Measurements from ENCODE around the gene GTSE1.

GTSE1 gene

DNA sequence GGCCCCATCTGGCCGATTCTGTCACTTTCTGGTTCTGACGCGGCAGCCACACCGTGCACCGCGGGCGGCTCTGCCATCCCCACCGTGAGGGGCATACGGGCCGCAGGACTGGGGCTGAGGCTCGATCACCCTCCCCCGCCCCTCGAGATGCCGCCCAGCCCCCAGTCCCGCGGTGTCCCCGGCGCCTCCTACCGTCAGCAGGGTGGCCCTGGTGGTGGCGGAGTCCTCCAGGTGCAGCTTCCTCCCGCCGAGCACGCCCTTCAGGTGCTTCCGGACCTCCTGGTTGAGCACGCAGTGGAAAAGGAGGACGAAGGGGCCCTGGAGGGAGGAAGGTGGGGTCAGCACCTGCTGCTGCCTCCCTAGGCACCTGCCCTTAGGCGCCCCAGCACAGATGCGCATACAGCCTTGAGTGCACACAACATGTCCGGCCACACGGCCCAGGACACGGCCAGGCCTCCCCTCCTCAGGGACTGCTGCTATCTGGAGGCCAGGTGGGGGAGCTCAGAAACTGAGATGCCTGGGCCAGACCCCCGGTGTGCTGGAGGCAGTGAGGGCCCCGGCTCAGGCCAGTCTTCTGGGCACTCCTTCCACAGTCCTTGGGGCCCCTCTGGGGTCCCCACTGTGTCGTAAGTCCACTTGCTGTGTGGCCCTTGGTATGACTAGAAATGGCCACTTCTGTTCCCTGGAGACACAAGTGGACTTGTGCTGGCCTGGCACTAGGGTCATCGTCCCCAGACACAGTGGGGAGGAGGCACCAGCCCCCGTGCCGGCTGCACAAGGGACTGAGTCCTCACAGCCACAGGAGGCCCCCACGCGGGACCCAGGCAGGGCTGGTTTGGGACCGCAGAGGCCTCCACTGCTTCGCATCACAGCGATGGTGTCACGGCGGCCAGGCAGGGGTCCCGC, 70.4 kb downstream of the GTSE1 start:
- DNase-seq (ENCODE audit: low read depth) = no peak

DNA sequence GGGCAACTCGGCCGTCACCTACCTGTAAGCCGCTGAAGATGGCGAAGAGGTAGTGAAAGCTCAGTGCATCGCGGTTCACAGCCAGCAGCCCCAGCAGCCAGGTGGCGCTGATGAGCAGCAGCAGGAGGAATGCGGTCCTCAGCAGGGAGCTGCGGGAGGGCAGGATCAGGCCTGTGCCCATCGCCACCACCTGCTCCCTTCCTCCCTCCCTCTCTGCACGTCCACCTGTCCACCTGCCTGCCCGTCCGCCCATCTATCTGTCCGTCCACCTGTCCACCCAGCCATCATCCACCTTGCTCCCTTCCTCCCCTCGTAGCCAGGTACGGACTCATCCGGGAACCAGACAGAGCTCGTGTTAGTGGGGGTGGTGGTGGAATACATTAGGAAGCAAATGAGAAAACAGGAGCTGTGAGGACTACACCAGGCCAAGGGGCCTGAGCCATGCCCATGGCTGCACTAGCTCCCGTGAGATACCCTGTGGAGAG, 71.1 kb downstream of the GTSE1 start:
- DNase-seq (ENCODE audit: low read depth) = peak; percentile 41

DNA sequence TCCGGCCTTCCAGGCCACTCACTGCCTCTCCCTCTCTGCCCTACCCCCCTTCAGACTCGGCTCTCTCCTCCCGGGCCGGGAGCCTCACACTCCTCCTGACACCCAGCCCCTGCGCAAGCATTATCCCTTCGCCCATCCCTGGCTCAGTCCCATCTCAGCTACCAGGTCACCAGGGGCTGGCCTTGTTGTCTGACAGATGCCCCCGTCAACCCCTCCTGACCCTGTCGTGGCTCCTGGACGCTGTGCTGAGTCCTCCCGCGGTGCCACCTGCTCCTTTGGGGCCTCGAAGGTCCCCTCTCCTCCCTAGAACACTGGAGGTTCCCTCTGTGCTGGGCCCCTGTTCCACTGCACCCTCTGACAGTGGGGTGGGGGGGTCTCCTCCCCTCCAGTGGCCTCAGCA, 71.8 kb downstream of the GTSE1 start:
- DNase-seq (ENCODE audit: low read depth) = no peak

DNA sequence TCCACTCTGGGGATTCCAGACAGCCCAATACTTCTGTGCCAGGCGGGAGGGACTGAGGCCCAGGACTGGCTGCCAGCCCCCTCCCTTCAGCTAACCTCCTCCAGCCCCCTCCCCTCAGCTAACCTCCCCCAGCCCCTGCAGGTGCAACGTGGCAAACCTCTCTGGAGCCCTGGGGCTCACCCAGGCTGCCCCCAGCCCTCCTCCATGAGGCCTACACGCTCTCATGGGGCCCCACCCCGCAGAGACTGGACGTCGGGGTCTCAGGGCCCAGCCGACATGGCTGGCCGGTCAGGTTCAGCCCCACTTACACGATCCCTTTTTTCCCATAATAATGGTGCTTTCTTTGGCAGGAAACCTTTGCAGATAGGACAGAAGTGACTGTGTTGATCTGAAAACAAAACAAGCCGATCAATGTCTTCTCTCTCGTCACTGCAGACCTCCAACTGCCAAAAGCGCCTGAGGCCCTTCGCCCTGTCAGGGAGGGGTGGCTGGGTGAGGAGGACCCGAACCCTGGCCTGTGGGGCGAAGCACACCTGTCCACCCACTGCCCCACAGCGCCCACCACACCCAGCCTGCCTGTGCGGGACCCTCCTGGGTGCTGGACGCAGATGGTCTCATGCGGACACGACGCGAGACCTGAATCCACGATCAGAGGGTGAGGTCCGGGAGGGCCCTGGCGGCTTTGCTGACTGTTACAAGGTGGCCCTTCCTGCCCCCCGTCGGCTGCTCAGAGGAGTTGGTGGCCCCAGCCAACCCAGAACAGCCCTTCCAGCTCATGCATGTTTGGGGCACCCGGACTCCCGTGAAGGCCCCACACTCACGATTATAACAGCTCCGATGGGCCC, 72.4 kb downstream of the GTSE1 start:
- no peak for DNase-seq (ENCODE audit: low read depth)

GRCh38 chr22:46369716-46370583, 73.3 kb downstream of the GTSE1 start:
- DNase-seq (ENCODE audit: low read depth) = no peak

DNA sequence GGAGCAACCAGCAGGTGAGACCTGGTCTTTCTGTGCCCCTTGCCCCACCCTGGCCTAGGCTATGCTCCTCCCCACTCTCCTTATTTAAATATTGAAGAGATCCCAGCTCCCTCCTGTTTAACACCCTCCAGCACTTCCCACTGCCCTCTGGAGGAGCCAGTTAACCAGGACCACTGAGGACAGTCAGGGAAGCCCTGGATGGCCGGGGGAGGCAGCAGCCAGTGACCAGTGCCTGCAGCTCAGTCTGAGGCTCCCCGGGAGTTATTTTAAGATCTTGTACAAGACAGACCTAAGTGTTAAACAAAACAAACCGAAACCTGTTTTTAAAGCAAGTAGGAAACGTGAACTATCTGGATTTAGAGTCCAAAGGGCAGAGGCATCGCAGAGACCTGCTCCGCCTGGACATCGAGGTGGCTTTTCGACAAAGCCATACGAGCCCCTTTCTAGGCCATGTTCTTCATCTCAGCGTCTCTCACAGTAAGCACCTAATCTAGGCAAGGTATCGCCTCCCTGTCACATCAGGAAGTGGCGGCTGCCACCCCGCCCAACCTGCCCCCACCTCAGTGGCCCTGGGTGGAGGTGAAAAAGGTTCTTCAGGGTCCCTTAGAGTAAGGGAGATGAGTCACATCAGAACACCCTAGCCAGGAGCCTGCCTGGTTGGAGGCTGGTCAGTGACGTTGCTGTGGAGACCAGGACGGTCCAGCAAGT, 74.1 kb downstream of the GTSE1 start:
- peak; percentile 15 for DNase-seq (ENCODE audit: low read depth)

DNA sequence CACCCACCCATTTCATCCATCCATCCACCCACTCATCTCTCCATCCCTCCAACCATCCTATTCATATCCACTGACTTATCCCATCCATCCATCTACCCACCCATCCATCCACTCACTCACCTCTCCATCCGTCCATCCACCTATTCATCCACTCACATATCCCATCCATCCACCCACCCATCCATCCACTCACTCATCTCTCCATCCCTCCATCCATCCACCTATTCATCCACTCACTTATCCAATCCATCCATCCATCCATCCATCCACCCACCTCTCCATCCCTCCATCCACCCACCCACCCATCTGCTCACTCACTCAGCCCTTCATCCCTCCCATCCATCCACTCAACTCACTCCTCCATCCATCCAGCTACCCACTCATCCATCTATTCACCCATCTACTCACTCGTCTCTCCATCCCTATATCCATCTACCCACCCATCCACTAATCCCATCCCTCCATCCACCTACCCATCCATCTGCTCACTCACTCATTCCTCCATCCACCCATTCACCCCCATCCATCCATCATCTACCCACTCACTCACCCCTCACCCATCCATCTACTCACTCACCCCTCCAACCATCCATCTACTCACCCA, 75.1 kb downstream of the GTSE1 start:
- no peak for DNase-seq (ENCODE audit: low read depth)

DNA sequence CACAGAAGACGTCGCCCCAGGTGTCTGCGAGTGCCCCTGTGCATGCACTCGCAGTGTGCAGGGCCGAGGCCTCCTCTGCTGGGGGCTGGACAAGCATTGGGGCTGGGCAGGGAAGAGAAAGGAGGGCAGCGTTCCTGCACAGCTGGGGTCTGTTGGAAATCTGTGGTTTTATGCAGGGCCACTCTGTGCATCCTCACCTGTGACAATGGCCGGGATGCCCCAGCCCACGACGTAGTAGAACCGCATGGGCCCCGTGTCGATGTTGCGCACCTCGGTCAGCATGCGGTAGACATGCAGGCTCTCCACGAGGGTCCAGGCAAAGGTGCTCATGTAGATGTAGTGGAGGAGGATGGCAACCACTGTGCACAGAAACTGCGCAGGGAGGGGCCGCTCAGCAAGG, 76.0 kb downstream of the GTSE1 start:
- DNase-seq (ENCODE audit: low read depth) = no peak

- no peak for DNase-seq (ENCODE audit: low read depth)
Observed at GRCh38 chr22:46373159-46373558, 76.5 kb downstream of the GTSE1 start.

GRCh38 chr22:46373921-46374662, 77.4 kb downstream of the GTSE1 start:
- no peak for DNase-seq (ENCODE audit: low read depth)

DNA sequence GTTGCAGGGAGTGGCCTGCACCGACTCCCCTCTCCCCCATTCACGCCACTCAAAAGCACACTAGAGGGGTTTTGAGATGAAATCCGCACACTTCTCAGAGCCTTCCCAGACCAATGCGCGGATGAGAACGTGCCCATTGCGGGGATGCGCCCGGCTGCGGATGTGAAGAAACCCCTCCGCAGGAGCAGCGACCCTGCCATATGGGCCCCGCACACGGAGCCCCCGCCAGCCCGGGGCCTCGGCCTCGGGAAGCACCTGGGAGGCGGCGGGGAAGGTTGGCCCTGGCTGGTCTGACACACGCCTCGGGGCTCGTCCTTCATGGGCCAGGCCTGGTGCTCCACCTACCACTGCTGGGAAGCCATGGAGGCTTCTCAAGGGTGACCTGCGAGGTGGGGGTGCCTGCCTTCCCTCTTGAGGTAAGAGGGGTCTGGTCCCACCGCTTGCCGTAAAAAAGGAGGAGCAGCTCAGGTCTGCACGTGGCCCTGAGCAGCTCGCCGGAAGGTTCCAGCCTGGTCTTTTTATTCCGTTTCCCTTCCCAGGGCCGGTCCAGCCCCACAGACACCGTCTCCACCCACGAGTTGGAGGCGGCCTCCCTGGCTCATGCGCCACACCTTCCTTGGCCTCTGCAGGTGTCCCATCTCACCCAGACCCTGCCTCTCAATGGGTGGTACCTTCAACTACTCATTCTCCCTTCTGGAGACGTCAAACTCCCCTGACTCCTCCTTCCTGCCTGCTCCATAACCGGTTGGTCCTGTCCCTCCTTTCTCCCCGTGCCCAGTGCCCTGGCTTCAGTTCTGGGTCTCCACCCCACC, 78.2 kb downstream of the GTSE1 start:
- no peak for DNase-seq (ENCODE audit: low read depth)

GRCh38 chr22:46376111-46376510, 79.4 kb downstream of the GTSE1 start:
- DNase-seq (ENCODE audit: low read depth) = no peak

DNA sequence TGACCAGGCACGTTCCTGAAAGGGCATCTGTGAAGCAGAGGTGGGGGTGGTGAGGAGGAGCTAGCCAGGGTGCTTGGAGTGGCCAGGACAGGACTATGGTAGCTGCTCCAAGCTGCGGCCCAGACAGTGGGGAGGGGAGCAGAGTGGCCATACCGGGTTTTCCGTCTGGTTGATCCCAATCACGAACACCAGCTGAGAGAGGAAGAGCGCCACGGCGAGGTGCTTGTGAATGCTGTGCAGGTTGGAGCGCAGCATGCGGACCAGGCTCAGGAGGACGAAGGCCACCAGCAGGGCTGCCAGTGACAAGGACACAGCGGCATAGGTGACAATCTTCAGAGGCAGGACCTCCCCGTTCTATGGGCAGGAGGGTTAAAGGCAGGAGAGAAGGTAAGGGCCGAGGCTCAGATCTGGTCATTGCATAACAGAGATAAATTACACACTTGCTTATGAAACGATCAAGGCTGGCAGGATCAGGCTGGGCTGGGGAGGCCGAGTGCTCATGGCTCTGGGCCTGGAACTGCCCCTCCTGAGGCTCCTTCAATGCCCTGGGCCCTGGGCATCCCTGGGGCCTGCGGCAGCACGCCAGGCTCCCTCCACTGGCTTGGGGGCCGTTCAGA, 80.3 kb downstream of the GTSE1 start:
- DNase-seq (ENCODE audit: low read depth) = no peak

DNA sequence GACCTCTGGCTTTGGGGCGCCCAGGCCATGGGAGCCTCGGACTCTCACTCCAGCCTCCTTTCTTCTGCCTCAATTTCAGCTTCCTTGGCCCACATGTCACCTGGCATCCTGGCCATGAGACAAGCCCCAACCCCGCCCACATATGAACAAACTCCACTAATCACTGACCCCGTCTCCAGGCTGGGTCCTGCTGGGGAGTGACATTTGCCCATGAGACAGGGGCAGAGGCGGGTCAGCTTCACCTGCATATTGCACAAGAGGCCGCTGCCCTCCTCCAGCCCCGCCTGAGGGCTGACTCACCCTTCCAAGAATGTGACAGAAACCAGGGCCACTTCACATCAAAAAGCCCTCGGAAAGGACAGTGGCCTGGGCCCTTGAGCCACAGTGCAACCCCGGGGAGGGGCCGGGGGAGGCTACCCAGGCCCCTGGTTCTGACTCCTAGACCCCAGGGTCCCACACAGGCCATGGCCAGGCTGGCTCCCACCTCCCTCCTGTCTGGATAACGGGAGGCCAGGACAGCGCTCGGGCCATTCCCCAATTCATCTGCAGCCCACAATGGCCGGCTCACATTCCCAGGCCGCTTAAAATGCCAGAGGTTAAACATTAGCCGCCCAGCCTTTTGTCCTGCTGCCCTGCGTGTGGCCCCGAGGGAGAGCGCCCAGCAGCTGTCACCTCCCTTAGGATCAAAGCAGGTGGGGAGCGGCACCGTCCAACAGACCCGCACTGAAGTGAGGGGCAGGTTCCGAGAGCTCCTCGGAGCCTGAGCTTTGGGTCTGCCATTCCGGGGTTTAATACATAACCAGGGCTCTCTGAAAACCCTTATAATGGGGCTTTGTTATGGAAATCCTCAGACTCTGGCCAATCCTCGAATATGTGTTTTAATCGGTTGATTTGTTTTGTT, 81.1 kb downstream of the GTSE1 start:
- DNase-seq (ENCODE audit: low read depth) = no peak

GRCh38 chr22:46378426-46379065, 81.9 kb downstream of the GTSE1 start:
- DNase-seq (ENCODE audit: low read depth) = no peak

DNA sequence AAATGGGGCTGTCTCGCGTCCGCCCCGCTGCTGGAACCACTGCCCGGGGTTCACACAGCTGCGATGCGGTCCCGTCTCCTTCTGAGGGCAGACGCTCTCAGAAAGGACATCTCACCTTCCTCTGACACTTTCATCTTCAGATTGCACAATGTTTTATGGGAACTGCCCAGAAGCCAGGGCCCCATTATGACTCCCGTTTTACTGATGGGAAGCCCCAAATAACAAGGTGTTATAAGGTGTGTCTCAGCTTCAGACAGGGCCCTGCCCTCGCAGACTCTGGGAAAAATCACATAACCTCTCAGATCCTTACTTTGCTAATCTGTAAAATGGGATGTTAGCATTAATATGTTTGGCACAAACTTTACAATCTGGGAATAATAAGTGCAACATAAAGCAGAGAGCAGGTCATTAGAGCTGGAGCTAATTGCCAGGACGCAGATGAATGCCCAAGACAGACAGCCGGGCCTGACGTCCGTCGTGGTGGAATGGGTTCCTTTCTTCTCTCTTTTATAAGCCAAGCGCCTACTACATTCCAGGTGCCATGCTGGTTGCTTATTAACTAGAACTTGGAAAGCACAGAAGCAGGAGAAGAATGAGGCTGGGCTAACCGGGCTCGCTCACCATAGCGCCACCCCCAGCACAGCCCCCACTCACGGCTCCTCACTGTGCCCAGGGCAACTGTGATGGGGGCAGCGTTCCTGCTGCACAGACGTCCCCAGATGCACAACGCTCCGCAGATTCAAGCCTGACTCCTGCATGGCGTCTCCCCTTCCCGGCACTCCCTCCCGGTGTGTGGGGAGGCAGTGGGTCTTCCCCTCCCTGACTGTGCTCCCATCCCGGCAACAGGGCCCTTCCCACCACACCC, 82.6 kb downstream of the GTSE1 start:
- DNase-seq (ENCODE audit: low read depth) = no peak

All from activated T-helper 1 cell treated with Interleukin-2 at 50 U/mL for 16 hours (primary cell).